ENCODE data around the gene TAF3.
"Not testable (repeated sequence)": the region's sequence is repeated elsewhere in the genome, so short reads cannot be mapped to it uniquely, and the experiment has no call there.

The TAF3 gene, protein sequence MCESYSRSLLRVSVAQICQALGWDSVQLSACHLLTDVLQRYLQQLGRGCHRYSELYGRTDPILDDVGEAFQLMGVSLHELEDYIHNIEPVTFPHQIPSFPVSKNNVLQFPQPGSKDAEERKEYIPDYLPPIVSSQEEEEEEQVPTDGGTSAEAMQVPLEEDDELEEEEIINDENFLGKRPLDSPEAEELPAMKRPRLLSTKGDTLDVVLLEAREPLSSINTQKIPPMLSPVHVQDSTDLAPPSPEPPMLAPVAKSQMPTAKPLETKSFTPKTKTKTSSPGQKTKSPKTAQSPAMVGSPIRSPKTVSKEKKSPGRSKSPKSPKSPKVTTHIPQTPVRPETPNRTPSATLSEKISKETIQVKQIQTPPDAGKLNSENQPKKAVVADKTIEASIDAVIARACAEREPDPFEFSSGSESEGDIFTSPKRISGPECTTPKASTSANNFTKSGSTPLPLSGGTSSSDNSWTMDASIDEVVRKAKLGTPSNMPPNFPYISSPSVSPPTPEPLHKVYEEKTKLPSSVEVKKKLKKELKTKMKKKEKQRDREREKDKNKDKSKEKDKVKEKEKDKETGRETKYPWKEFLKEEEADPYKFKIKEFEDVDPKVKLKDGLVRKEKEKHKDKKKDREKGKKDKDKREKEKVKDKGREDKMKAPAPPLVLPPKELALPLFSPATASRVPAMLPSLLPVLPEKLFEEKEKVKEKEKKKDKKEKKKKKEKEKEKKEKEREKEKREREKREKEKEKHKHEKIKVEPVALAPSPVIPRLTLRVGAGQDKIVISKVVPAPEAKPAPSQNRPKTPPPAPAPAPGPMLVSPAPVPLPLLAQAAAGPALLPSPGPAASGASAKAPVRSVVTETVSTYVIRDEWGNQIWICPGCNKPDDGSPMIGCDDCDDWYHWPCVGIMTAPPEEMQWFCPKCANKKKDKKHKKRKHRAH

DNA sequence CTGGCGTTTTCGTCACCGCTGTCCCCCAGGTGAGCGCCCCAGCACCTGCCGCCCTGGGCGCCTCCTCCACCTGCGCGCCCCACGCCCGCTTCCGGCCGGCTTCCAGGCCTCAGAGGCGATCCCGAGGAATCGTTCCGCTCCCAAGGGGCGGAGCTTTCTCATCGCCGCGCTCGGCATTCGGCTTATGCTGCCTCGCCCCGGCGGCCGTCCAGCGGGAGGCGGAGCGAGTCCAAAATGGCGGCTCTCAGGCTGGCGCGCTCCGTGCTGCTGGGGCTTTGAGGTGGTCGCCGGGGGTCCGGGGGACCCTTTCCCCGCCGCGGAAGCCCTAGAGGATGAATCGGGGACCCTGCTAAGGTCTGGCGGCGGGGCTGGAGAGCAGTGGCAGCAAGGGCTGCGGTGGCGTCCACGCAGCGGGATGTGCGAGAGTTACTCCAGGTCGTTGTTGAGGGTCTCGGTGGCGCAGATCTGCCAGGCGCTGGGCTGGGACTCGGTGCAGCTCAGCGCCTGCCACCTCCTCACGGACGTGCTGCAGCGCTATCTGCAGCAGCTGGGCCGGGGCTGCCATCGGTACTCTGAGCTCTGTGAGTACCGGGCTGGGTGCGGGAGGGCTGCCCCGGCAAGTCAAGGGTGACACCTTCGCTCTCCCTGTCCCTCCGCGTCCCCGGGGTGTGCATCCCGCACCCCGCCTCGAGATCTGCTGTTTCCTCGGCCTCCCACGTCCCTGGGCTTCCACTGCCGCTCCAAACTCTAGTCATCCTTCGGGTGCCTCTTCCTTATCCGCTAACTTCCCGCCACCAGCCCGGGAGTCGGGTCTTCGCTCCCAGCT is at the start of gene TAF3:
TAF3 (plus strand) TSS at position 211 of the 826 bp plus-strand sequence; CDS start at position 416, 205 bp downstream.
- Histone ChIP-seq H3K4me1 (ENCODE audit: insufficient read depth, low read length) (peaks cover 17% of the 10 kb centered on the region), H3K36me3 (ENCODE audit: insufficient read depth, low read length) (no peaks in the 10 kb centered on the region), H2AFZ (ENCODE audit: low read depth, low read length) (peak within 1 kb of the TSS; percentile 96), H3K4me3 (ENCODE audit: low read length) (peak within 1 kb of the TSS; percentile 95), H3K27me3 (ENCODE audit: insufficient read depth, low read length) (no peaks in the 10 kb centered on the region), H3K9me3 (ENCODE audit: low read length) (no peaks in the 10 kb centered on the region)

DNA sequence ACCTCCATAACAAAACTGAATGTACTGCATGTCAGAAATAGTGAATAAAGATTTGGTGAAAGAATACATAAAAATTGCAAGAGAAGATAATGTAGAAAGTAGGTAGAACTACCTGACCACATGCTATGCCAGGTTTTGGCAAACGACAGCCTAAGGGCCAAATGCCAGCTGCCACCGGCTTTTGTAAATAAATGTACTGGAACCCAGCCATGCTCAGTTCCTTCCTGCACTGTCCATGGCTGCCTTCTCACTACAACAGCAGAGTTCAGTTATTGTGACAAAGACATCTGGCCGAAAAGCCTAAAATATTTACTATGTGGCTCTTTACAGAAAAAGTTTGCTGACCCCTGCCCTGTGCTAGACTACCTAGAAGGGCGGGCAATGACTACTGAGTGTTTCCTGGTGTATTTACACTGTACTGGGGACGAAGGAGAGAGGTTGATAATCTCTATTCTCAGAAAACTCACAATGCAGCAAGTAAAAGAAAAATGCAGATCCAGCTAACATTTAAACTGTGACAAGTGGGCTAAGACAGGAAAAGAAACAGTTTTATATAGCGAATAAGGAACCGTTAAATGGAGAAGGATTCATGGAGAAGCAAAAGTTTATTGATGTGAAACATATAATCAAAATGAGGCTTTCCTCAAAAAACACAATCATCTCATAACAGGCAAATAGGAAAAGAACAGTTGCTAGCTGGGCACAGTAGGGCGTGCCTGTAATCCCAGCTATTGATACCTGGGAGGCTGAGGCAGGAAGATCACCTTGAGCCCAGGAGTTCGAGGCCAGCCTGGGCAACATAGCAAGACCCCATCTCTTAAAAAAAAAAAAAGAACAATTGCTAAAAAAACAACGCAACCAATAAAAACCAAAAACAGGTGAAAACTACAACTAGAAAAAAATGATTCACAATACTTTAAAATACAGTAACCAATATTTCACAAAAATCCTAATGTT is 44.2 kb upstream of the TAF3 start:
- no peaks in the 10 kb centered on the region for H3K27me3 ChIP-seq (ENCODE audit: insufficient read depth, low read length)
- H3K4me3 ChIP-seq (ENCODE audit: low read length) = no peak overlapping the region
- no peaks in the 10 kb centered on the region for H3K9me3 ChIP-seq (ENCODE audit: low read length)
- peaks cover 50% of the 10 kb centered on the region for H3K36me3 ChIP-seq (ENCODE audit: insufficient read depth, low read length)
- H2AFZ ChIP-seq (ENCODE audit: low read depth, low read length) = no peak overlapping the region
- no peaks in the 10 kb centered on the region for H3K4me1 ChIP-seq (ENCODE audit: insufficient read depth, low read length)

DNA sequence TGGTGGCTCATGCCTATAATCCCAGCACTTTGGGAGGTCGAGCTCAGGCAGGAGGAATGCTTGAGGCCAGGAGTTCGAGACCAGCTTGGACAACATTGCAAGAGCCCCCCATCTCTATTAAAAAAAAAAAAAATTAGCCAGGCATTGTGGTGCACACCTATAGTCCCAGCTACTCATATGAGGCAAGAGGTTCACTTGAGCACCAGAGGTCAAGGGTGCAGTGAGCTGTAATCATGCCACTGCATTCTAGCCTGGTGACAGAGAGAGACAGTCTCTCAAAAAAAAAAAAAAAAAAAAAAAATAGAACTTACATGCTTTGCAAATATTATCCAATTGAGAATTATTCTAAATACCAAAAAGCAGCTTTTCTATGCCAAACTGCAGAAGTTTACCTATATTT is 41.5 kb upstream of the TAF3 start:
- no peaks in the 10 kb centered on the region for H3K27me3 ChIP-seq (ENCODE audit: insufficient read depth, low read length)
- no peaks in the 10 kb centered on the region for H3K9me3 ChIP-seq (ENCODE audit: low read length)
- no peaks in the 10 kb centered on the region for H3K4me1 ChIP-seq (ENCODE audit: insufficient read depth, low read length)
- H2AFZ ChIP-seq (ENCODE audit: low read depth, low read length) = no peak overlapping the region
- peaks cover 68% of the 10 kb centered on the region for H3K36me3 ChIP-seq (ENCODE audit: insufficient read depth, low read length)
- H3K4me3 ChIP-seq (ENCODE audit: low read length) = no peak overlapping the region

DNA sequence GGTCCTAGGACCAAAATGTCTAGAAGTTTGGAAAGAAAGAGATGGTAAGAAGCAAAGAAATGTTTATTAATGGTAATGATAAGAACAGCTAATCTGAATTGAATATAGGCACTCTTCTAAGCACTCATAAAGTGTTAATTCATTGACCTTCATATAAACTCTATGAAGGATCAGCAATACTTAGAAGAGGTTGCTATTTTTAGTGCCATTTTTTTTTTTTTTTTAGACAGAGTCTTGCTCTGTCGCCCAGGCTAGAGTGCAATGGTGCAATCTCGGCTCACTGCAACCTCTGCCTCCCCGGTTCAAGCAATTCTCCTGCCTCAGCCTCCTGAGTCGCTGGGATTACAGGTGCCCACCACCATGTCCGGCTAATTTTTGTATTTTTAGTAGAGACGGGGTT is 36.1 kb upstream of the TAF3 start:
- H3K4me1 ChIP-seq (ENCODE audit: insufficient read depth, low read length); H3K9me3 ChIP-seq (ENCODE audit: low read length); H3K4me3 ChIP-seq (ENCODE audit: low read length); H3K27me3 ChIP-seq (ENCODE audit: insufficient read depth, low read length); H2AFZ ChIP-seq (ENCODE audit: low read depth, low read length): not testable (repeated sequence)
- H3K36me3 ChIP-seq (ENCODE audit: insufficient read depth, low read length) = peaks cover 47% of the 10 kb centered on the region

DNA sequence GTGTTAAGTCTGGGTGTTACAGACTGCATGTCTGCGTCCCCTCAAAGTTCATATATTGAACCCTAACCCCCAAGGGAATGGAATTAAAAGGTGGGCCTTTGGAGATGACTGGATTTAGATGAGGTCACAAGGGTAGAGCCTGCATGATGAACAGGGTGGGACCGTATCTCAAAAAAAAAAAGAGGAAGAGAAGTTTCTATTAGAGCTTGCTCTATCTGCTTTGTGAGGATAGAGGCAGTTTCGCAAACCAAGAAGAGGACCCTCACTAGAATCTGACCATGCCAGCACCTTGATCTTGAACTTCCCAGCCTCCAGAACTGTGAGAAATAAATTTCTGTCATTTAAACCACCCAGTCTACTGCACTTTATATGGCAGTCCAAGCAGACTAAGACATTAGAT is 31.9 kb upstream of the TAF3 start:
- Histone ChIP-seq H3K27me3 (ENCODE audit: insufficient read depth, low read length) (no peaks in the 10 kb centered on the region), H3K9me3 (ENCODE audit: low read length) (no peaks in the 10 kb centered on the region), H3K4me3 (ENCODE audit: low read length) (peak overlapping the region; percentile 91), H2AFZ (ENCODE audit: low read depth, low read length) (no peak overlapping the region), H3K4me1 (ENCODE audit: insufficient read depth, low read length) (peaks cover 25% of the 10 kb centered on the region), H3K36me3 (ENCODE audit: insufficient read depth, low read length) (peaks cover 19% of the 10 kb centered on the region)

DNA sequence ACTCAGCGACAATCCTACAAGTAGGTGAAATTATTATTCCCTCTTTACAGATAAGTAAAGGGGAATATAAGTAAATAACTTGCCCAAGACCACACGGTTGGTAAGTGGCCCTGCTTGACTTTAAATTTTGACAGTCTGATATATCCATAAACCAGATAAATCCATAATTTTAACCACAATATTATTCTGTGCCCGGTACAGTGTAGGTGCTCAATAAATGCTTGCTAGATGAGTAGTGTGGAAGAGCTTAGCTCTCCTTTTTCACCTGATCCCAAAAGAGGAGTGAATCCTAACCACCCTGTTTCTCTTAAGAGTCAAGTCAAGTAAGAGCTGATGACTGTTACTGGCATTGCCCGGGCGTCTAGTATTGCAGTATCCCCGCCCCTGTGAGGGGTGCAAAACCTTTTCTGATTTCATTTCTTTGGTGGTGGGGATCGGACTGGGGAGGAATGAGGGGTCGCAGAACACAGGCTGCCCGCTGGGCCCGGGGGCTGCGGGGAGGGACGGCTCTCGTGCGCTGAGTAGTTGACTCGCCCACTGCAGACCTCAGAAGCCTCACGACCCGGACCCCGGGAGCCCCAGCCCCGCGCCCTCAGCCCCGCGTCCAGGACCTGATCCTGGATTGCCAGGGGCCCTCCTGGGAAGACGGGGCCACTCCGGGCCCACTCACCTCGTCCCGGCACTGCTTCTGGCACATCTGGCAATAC is 31.0 kb upstream of the TAF3 start:
- Histone ChIP-seq H3K4me1 (ENCODE audit: insufficient read depth, low read length) (peaks cover 25% of the 10 kb centered on the region), H3K36me3 (ENCODE audit: insufficient read depth, low read length) (peaks cover 20% of the 10 kb centered on the region)

DNA sequence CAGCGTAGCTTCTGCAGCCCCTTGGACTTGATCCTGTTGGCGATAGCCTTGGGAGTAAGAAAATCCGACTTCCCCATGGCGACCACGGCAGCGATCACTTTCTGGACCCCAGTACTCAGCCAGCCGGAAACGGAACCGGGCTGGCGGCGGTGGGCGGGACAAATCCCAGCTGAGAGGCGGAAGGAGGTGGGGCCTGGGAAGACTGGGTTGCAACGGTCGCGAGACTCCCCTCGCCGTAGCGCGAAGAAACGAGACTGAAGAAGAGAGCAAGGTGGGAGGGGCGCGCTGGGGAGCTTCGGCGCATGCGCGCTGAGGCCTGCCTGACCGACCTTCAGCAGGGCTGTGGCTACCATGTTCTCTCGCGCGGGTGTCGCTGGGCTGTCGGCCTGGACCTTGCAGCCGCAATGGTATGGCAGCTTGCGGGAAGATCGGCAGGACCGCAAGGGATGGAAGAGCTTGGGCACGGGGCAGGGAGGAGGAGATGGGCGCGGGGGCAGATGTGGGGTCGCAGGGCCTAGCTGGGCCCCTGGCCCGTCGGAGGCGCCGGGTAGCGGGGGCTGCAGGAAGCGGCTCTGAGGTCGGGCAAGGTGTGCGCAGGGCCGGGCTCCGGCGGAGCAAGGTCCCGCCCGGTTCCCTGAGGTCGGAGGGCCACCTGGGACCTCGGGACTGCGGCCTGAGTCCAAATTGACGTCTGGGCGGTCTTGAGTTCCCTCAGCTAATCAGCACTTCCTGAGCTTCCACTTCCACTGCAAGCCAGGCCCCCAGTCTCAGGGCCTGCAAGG is 30.3 kb upstream of the TAF3 start, which contains the start of the genes ATP5F1C and KIN:
ATP5F1C (plus strand) TSS at position 321 of the 782 bp plus-strand sequence; CDS start at position 352, 31 bp downstream.
KIN (minus strand) TSS at position 137 of the 782 bp plus-strand sequence; CDS start at position 77, 60 bp downstream.
- H3K4me1 ChIP-seq (ENCODE audit: insufficient read depth, low read length) = peaks cover 25% of the 10 kb centered on the region
- no peaks in the 10 kb centered on the region for H3K9me3 ChIP-seq (ENCODE audit: low read length)
- no peaks in the 10 kb centered on the region for H3K27me3 ChIP-seq (ENCODE audit: insufficient read depth, low read length)
- peak within 1 kb of the TSS; percentile 91 for H3K4me3 ChIP-seq (ENCODE audit: low read length)
- H3K36me3 ChIP-seq (ENCODE audit: insufficient read depth, low read length) = peaks cover 26% of the 10 kb centered on the region
- peak within 1 kb of the TSS; percentile 81 for H2AFZ ChIP-seq (ENCODE audit: low read depth, low read length)

More for the DNA sequence above, 31.0 kb upstream of the TAF3 start:
- H3K4me3 ChIP-seq (ENCODE audit: low read length) = peak overlapping the region; percentile 91
- no peaks in the 10 kb centered on the region for H3K27me3 ChIP-seq (ENCODE audit: insufficient read depth, low read length)
- H2AFZ ChIP-seq (ENCODE audit: low read depth, low read length) = peak overlapping the region; percentile 81
- no peaks in the 10 kb centered on the region for H3K9me3 ChIP-seq (ENCODE audit: low read length)

DNA sequence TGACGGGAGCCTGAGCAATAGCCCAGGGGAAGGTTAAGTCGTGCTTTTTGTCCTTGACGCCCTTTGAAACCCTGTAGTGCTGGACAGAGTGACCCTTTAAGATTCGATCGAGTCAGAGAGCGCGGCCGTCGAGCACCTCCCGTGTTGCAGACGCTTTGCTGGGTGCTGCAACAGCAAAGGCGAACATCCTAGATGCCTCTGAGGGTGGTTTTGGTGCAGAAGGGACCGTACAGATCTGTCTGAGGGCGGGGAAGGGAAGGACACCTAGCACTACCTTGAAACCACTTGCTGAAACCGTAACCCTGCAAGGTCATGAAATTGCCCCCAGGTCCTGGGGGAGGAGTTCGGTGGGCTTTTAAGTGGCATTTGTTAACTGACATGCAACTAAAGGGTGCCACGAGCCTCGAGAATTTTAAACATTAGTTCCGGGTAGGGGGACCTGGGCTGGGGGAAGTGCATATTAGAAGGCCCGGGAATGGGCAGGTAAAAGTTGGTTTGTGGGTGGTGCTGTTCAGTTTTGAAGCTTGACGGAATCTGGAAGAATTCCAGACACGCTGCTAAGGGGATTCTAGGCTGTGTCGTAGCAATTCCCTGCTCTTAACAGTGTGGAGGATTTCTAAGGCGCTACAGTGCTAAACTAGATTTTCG is 29.5 kb upstream of the TAF3 start:
- Histone ChIP-seq H2AFZ (ENCODE audit: low read depth, low read length) (peak overlapping the region; percentile 41), H3K4me3 (ENCODE audit: low read length) (peak overlapping the region; percentile 91), H3K9me3 (ENCODE audit: low read length) (no peaks in the 10 kb centered on the region), H3K4me1 (ENCODE audit: insufficient read depth, low read length) (peaks cover 25% of the 10 kb centered on the region), H3K27me3 (ENCODE audit: insufficient read depth, low read length) (no peaks in the 10 kb centered on the region), H3K36me3 (ENCODE audit: insufficient read depth, low read length) (peaks cover 27% of the 10 kb centered on the region)

DNA sequence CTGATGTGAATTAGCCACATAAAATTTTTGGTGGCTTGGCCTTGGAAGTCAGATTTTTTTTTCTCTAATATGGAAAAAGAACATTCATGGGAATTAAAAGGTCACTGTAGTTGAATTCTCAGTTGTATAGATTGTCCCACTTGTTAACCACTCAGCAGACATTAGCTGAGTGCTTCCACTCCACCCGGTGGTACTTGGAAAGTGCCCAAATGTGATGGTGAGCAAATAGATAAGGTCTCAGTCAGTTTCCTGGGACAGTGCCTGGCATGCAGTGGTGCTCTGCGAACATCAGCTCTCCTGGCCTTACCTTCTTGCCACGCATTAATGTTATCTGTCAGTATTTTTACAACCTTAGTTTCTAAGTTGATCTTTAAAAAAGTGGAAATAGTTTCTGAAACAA is 28.9 kb upstream of the TAF3 start:
- H3K36me3 ChIP-seq (ENCODE audit: insufficient read depth, low read length) = peaks cover 24% of the 10 kb centered on the region
- peak overlapping the region; percentile 91 for H3K4me3 ChIP-seq (ENCODE audit: low read length)
- no peaks in the 10 kb centered on the region for H3K27me3 ChIP-seq (ENCODE audit: insufficient read depth, low read length)
- H2AFZ ChIP-seq (ENCODE audit: low read depth, low read length) = no peak overlapping the region
- peaks cover 25% of the 10 kb centered on the region for H3K4me1 ChIP-seq (ENCODE audit: insufficient read depth, low read length)
- no peaks in the 10 kb centered on the region for H3K9me3 ChIP-seq (ENCODE audit: low read length)

DNA sequence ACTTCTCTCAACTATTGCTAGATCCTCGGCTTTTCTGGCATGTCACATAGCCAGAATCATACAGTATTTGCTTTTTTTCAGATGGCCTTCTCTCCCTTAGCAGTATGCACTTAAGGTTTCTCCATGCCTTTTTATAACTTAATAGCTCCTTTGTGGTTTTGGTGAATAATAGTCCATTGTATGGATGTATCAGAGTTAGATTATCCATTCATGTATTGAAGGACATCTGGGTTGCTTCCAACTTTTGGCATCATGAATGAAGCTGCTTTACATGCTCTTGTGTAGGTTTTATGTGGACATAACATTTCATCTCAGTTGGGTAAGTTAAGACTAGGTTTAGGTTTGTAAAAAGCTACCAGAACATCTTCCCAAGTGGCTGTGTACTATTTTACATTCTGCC is 25.8 kb upstream of the TAF3 start:
- Histone ChIP-seq H3K27me3 (ENCODE audit: insufficient read depth, low read length) (no peaks in the 10 kb centered on the region), H3K36me3 (ENCODE audit: insufficient read depth, low read length) (peaks cover 31% of the 10 kb centered on the region), H2AFZ (ENCODE audit: low read depth, low read length) (no peak overlapping the region), H3K4me3 (ENCODE audit: low read length) (no peak overlapping the region), H3K4me1 (ENCODE audit: insufficient read depth, low read length) (peaks cover 14% of the 10 kb centered on the region), H3K9me3 (ENCODE audit: low read length) (no peaks in the 10 kb centered on the region)

Data from neuron (in vitro differentiated cells).